ENCODE results near the gene BCL10.

The BCL10 gene

DNA sequence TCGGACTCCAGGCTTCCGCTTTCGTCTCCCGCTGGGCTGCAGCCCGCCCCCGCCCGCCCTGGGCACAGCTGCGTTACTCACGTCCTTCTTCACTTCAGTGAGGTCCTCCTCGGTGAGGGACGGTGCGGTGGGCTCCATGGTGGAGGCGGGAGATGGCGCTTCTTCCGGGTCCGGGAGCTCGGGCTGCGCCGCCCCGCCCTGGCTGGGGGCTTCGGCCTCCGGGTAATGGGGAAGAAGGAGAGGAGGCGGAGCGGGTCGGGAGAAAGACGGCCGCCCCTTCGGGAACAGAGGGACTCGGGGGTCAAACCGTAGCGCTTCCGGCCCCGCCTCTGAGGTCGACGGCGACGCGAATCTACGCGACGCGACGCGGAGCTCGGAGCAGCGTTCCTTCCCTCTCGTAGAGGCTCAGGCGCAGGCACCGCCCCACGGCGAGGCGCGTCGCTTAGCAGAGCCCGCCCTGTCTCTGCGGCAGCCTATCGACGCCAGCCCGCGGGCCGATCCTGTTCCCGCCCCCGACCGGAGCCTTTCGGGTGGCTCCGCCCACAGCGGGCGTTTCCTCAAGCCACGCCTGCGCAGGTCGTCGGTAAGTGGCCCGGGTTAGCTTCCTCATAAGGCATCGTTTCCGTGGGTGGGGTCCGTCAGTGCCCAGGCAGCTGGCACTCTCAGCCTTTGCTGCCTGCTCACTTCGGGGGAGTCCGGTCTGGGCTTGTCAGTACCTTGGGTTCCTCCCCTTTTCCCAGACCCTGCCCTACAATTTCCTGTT lies at the start of gene BCL10:
BCL10 (minus strand) TSS at position 418 of the 763 bp plus-strand sequence; CDS start at position 138, 280 bp downstream.
- peak; percentile 97 for DNase-seq

DNA sequence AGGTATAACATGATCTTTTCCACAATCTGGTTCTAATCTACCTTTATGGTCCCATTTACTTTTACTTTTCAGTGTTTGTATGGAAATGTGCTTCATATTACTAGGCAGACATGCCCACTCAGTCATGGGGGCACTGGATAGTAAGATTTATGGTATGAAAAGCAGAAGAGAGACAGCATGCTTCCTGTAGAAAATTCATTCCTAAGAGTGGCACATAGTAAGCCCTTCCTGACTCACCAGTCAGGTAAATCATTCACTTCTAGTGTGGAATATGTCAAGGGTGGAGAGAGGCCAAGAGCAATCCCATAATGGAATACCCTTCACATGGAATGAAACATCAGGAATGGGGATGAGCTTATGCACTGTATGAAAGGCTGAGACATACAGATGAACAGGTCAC lies 49.5 kb upstream of the BCL10 start:
- no peak for DNase-seq

GRCh38 chr1:85323770-85324169 lies 47.3 kb upstream of the BCL10 start:
- no peak for DNase-seq

GRCh38 chr1:85322655-85323054 lies 46.2 kb upstream of the BCL10 start:
- no peak for DNase-seq

DNA sequence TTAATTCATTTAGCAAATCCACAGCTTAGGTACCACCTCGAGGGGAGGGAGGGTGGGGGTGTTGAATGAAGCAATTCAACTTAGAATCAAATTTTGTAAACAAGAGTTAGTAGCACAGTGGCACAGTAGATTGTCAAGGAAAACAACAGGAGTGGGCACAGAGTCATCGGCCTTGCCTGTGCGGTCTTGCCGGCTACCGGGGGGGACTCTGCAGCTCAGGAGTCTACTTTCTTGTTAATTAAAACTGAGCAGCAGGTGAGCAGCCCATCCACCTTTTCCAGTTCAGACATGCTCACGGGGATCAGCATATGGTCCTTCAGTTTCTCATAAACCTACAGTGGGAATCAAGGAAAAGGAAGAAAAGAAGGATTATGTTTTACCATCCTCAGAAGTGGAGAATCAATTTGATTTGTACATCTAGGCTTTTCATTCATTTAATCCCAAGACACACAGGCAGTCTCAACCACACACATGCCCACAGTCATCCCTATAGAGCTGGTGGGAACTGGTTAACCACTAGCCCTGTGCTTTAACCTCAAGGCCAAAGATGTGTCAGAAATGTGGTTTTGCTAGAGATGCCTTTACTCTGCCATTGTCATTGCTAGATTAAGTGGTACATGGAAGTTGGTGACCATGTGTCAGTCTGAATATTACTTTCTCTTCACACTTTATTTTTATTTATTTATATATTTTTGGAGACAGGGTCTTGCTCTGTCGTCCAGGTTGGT lies 45.0 kb upstream of the BCL10 start:
- DNase-seq: no peak

DNA sequence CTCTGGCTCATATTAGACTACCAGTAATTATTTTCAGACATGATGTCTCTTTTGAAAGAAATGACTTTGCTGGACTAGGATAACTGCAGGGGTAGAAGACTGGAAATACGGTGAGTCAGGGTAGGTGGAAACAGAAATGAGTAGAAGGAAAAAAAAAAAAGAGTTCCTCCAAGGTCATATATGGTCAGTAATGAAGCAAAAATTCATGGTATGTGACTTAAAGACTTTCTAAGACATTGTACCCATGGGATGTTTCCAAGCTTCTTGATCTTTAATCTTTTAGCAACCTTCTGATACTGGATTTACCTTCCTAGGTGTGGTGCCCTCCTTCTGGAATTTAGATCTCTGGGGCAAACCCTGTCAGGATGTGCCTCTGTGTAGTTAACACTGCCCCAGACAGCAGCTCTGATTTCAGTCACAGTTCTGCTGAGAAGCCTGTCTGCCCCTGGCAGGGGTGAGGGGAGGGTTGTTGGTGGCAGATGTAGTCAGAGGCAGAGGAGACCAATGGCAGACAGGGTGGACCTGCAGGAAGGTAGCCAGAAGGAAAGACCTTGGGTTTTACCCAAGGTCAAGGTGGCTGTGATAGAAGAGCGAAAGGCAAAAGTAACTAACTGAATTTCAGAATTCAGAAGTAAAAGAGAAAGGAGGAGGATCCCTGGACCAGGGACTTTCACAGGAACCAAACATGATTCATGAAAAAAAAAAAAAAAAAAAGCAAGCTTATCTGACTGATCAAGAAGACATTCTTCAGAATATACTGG lies 44.1 kb upstream of the BCL10 start:
- DNase-seq: no peak

DNA sequence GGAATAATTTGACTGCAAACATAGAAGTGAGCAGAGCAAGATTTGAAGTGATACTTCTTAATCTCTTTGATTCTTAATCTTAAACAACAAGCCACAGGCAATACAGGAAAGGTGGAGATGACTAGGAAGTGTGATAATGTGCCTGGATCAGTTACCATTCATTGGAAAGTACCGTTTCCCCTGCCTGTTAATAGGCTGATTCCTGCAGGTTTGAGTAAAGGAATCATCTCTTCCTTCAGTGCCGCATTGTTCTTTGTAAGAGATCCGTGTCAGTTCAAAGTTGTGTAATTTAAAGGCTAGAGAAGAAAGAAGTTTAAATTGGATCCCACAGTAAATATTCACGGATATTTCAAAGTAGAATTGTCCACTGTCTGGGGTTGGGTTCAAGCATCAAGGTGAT lies 43.5 kb upstream of the BCL10 start:
- DNase-seq: no peak

DNA sequence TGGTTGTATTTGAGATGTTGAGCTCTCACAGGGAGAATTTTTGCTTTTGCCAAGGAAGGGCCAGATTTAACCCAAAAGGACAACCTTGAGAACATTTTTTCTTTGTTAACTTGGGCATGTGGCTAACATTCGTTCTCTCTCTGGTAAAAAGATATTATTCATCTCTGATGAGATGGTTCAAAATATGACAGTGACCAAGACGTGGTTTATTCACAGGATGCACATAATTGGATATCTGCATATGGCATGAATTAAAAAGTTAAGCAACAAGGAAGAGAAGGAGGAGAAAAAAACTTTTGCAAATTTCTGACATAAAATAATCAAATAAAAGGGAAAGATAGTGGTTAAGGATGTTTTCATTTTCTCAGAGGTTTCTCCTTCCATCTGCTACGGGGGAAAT lies 43.1 kb upstream of the BCL10 start:
- DNase-seq: no peak

- DNase-seq: no peak
These were observed 41.8 kb upstream of the BCL10 start for GRCh38 chr1:85318217-85318616.

DNA sequence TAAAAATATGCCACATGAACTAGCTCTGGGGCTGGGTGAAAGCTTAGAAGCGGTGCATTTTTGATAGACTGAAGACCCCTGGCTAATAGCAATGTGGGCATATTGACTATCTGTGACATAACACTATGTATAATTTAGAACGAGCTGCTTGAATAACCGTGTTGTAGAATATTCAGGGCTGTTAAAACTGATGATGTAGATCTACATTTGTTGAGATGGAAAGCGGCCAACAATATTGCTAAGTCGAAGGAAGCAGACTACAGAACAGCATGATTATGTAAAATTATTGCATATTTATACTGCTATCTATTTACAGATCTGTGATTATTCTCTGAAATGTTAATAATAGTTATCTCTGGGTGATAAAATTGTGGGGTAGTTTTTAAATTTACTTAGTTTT lies 41.1 kb upstream of the BCL10 start:
- no peak for DNase-seq

DNA sequence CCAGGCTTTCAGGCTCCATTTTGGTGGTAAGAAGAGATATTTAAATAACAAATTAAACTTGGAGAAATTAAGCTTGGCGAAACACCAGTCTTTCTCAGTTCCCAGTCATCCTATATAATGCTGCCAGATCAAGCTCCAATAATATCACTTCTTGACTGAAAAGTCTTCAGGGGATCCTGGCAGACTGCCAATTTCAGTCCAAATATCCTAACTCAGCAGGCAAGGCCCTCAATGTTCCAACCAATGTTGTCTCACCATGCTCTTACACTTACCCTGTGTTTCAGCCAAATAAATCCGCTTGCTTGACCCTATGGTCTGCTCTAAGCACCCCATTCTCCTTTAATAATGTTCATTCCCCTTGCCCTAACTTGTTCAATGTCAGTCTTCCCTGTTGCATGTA lies 39.9 kb upstream of the BCL10 start:
- no peak for DNase-seq

GRCh38 chr1:85315789-85316188 lies 39.4 kb upstream of the BCL10 start:
- DNase-seq: no peak

GRCh38 chr1:85314726-85315125 lies 38.3 kb upstream of the BCL10 start:
- no peak for DNase-seq

DNA sequence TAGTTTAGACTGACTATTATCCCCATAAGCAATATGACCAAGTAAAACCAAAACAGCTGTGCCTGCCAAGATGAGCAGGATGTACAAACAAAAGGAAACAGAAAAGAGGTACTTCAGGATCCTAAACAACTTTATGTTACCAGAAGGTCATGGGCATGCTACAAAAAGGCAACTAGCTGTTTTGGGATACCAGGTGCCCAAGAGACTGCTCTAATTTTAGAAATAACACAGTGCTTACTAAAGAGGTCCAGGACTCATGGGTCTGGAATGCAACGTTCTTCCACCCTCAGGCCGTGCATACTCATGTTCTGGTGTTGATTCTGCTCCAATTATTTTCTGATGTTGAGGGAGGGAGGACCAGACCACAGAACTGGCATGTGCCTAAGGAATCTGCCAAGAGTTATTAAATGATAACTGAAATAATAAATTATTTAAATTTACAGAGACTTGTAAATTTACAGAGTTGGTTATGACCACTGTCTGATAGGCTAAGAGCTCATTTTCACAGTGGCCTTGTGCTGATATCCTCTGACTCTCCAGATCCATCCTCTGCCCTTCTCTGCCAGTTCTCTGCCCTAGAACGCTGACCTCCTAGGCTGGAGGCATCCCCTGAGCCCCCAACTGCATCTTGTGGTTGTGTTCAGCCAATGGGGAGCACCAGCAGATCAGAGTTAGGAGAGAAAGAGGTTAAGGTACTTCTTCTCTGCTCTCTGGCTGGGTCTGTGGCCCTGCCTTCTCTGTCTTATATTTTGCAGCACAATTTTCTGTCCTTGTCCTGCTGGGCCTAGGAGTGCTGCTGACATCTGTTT lies 37.7 kb upstream of the BCL10 start:
- DNase-seq: no peak

- no peak for DNase-seq
These were observed 35.4 kb upstream of the BCL10 start for GRCh38 chr1:85311818-85312217.

- DNase-seq: no peak
These were observed 32.5 kb upstream of the BCL10 start for GRCh38 chr1:85308833-85309350.

- peak; percentile 68 for DNase-seq
These were observed 31.8 kb upstream of the BCL10 start for GRCh38 chr1:85307987-85308832.

DNA sequence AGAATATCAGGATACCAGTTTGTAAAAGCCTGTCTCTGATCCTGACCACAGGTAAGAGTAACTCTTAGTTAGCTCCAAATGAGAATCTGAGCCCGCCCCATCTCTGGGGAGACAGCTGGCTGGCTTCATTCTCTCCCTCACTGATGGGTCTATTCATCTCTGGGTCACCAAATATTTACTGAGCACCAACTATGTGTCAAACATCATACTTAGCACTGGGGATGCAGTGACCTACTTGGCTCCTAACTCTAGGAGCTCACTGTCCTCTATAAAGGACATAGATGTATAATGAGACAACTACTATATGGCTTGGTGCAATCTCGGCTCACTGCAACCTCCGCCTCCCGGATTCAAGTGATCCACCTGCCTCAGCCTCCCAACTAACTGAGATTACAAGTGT lies 29.8 kb upstream of the BCL10 start:
- DNase-seq: no peak

- DNase-seq: no peak
These were observed 27.2 kb upstream of the BCL10 start for GRCh38 chr1:85303440-85304162.

DNA sequence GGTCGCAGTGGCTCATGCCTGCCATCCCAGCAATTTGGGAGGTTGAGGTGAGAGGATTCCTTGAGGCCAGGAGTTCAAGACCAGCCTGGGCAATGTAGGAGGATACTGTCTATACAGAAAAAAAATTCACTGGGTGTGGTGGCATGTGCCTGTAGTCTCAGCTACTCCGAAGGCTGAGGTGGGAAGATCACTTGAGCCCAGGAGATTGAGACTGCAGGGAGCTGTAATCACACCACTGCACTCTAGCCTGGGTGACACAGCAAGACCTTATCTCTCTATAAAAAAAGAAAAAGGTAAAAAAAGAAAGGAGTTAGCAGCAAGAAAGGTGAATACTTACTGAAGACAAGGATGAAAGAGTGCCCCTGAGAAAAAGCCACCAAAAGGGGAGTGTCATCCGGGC lies 23.7 kb upstream of the BCL10 start:
- DNase-seq: no peak
